Neural progenitor cell (in vitro differentiated cells): ENCODE results near the gene ATP11A.

ENCODE experiments used
- EZH2 ChIP-seq: fragments of 200-600 bp; sonication (generic); IDR thresholded peaks from 2 replicates; pipeline ENCODE4 v1.6.1; 2017; ENCODE audit warnings: antibody characterized with exemption, mild to moderate bottlenecking, moderate library complexity
- EZH2phosphoT487 ChIP-seq: fragments of 200-600 bp; sonication (generic); IDR thresholded peaks from 2 replicates; pipeline ENCODE4 v1.6.1; 2017; ENCODE audit warnings: antibody characterized with exemption
- TF ChIP-seq, protein P1 (sequence below): fragments of 200-600 bp; sonication (generic); IDR thresholded peaks from 2 replicates; pipeline ENCODE4 v1.5.1; 2017; ENCODE audit warnings: antibody characterized with exemption, mild to moderate bottlenecking

DNA sequence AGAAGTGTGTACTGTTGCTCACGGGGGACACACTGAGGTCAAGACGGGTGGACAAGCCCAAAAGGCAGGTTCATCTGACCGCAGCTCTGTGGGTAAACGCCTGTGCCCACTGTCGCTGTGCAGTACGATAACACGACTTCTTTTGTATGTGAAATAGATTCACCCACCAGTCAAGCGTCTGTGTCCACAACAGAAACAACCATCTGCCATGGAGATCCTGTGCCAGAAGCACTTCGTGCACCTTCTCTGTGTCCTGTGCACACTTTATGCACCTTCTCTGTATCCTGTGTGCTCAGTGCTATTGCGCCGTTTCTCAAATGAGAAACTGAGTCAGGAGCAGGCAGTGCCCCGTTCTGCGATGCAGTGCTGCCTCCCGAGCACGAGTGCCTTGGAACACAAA is 138.9 kb downstream of the ATP11A start:
- TF ChIP-seq, protein P1, sequence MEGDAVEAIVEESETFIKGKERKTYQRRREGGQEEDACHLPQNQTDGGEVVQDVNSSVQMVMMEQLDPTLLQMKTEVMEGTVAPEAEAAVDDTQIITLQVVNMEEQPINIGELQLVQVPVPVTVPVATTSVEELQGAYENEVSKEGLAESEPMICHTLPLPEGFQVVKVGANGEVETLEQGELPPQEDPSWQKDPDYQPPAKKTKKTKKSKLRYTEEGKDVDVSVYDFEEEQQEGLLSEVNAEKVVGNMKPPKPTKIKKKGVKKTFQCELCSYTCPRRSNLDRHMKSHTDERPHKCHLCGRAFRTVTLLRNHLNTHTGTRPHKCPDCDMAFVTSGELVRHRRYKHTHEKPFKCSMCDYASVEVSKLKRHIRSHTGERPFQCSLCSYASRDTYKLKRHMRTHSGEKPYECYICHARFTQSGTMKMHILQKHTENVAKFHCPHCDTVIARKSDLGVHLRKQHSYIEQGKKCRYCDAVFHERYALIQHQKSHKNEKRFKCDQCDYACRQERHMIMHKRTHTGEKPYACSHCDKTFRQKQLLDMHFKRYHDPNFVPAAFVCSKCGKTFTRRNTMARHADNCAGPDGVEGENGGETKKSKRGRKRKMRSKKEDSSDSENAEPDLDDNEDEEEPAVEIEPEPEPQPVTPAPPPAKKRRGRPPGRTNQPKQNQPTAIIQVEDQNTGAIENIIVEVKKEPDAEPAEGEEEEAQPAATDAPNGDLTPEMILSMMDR, result no peak
- no peak for TF ChIP-seq EZH2phosphoT487
- TF ChIP-seq EZH2, result no peak
